Testis (tissue), 3 donors: ENCODE data around the gene EEFSEC. TPM values are rescaled to one million over a fixed set of nuclear protein-coding genes. Genes with fewer than 3 reads are reported as not detected.

ENCODE experiments used
- DNase-seq: peaks from one replicate; pipeline ENCODE4 v3.0.0-alpha.2; 2019
- H3K27ac ChIP-seq, 2 donors: fragments of 200-600 bp; sonication (generic); one replicate each; pipeline ENCODE4 v1.5.1; 2019
- H3K27me3 ChIP-seq: fragments of 200-600 bp; sonication (generic); one replicate; pipeline ENCODE4 v1.5.1; 2019
- H3K36me3 ChIP-seq: fragments of 200-600 bp; sonication (generic); one replicate; pipeline ENCODE4 v1.5.1; 2017; ENCODE audit warnings: low read depth; ENCODE audit errors: missing control alignments
- H3K4me1 ChIP-seq: fragments of 200-600 bp; sonication (generic); one replicate; pipeline ENCODE4 v1.5.1; 2019
- H3K4me3 ChIP-seq, 2 donors: fragments of 200-600 bp; sonication (generic); one replicate each; pipeline ENCODE4 v1.5.1; 2017 to 2019
- H3K9me3 ChIP-seq: fragments of 200-600 bp; sonication (generic); one replicate; pipeline ENCODE4 v1.5.1; 2017
- POLR2A ChIP-seq: fragments of 450-650 bp; IDR thresholded peaks from one replicate; pipeline ENCODE4 v1.6.1; 2017; ENCODE audit warnings: antibody characterized with exemption, mild to moderate bottlenecking, moderate library complexity
- WGBS, 2 donors: methylation state at CpG; one replicate each; pipeline ENCODE4 v1.1.5; 2018; 5-methylcytosine and 5-hydroxymethylcytosine counted together
- intact Hi-C: fragments of 100-400 bp; cut with DNase I; formaldehyde crosslinking; loops from one replicate; pipeline ENCODE4 v1.15.1; 2023; ENCODE audit warnings: low total_unique reads
- polyA plus RNA-seq: library from polyadenylated mRNA; stranded (reverse); fragments of 350-450 nt; fragmentation: Illumina TruSeq; extraction: RNeasy Lipid Tissue Mini Kit (QIAGEN cat#74804); gene quantifications from one replicate; pipeline ENCODE4 v1.2.3, GENCODE V29; 2014; ENCODE audit warnings: low read depth, low replicate concordance; ENCODE audit not compliant: insufficient read depth
- total RNA-seq, 2 donors: library from RNA; depleted of rRNA; stranded (reverse); fragments of >200 nt; gene quantifications; one replicate each; pipeline ENCODE4 v1.2.3, GENCODE V29; 2016
- TF ChIP-seq, protein P1 (sequence below), 3 experiments: fragments of 450-650 bp in 2 of 3; fragments of 200-600 bp in 1 of 3; sonication (generic) in 1 of 3; IDR thresholded peaks; one replicate each; pipeline ENCODE4 v1.5.1; 2016 to 2019; ENCODE audit warnings: antibody characterized with exemption in 3 of 3, mild to moderate bottlenecking in 2 of 3, moderate library complexity in 1 of 3

EEFSEC gene
- total and polyA plus RNA-seq, 3 donors from 2014 or later: 35.4 to 40.3 (median 35.4) TPM

DNA sequence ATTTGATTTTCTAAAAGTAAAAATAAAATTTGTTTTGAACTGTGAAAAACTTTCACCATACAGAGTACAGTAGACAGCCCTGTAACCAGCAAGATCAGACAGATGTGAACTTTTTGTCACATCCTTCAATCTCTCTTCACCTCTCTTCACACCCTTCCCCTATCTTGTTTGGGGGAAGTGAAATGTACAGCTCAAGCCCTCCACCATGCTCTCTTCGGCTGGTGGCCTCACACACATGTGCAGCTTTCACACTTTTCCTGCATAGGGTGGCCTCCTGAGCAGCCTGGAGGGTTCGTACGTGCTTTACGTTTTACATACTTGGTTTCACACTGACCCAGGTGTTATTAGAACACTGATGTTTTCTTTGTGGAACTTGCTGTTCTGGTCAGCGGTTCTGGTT lies 227.0 kb downstream of the EEFSEC start:
- TF ChIP-seq, protein P1, sequence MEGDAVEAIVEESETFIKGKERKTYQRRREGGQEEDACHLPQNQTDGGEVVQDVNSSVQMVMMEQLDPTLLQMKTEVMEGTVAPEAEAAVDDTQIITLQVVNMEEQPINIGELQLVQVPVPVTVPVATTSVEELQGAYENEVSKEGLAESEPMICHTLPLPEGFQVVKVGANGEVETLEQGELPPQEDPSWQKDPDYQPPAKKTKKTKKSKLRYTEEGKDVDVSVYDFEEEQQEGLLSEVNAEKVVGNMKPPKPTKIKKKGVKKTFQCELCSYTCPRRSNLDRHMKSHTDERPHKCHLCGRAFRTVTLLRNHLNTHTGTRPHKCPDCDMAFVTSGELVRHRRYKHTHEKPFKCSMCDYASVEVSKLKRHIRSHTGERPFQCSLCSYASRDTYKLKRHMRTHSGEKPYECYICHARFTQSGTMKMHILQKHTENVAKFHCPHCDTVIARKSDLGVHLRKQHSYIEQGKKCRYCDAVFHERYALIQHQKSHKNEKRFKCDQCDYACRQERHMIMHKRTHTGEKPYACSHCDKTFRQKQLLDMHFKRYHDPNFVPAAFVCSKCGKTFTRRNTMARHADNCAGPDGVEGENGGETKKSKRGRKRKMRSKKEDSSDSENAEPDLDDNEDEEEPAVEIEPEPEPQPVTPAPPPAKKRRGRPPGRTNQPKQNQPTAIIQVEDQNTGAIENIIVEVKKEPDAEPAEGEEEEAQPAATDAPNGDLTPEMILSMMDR (IDR thresholded peaks at IDR 0.05): no peak
- TF ChIP-seq POLR2A: no peak
- Histone ChIP-seq H3K9me3 (no peaks in the 10 kb centered on the region), H3K4me3 (no peak overlapping the region), H3K27me3 (no peaks in the 10 kb centered on the region), H3K4me1 (peaks cover 9% of the 10 kb centered on the region), H3K27ac (no peak overlapping the region), H3K36me3 (no peaks in the 10 kb centered on the region)
- intact Hi-C loops: no loop called here
- no peak for DNase-seq
- WGBS, 2 donors: 95 to 97% methylated on average over 5 of the region's 5 CpGs

- TF ChIP-seq, protein P1 (IDR thresholded peaks at IDR 0.05): no peak
- no peak for TF ChIP-seq POLR2A
- Histone ChIP-seq H3K27me3 (no peaks in the 10 kb centered on the region), H3K36me3 (no peaks in the 10 kb centered on the region), H3K4me1 (peaks cover 13% of the 10 kb centered on the region), H3K27ac (no peak overlapping the region), H3K9me3 (no peaks in the 10 kb centered on the region), H3K4me3 (no peak overlapping the region)
- no peak for DNase-seq
- intact Hi-C loops: no loop called here
- 96 to 97% methylated on average over 4 to 6 of the region's 6 CpGs for WGBS, 2 donors
Measured at GRCh38 chr3:128380719-128381118, 227.4 kb downstream of the EEFSEC start.

DNA sequence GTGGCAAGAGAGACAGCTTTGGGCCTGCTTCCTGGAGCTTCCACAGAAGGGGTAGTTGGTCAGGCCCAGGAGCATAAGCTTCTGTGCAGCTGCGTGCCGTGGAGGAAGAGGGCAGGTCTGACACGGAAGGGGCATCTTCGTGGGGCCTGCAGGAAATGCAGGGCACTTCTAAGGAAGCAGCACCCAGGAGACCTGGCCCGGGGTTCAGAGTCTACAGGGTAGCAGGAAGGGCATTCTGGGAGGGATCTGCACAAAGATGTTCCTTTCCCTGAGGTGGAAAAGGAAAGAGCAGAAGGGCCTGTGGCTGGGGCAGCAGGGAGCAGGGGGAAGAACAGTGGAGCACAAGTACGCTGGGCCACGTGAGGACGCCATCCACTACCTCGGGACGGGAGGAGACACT lies 228.3 kb downstream of the EEFSEC start:
- DNase-seq: no peak
- Histone ChIP-seq H3K27ac (no peak overlapping the region), H3K36me3 (no peaks in the 10 kb centered on the region), H3K9me3 (no peaks in the 10 kb centered on the region), H3K4me1 (peaks cover 14% of the 10 kb centered on the region), H3K4me3 (no peak overlapping the region), H3K27me3 (no peaks in the 10 kb centered on the region)
- intact Hi-C loops: no loop called here
- 92 to 95% methylated on average over 10 of the region's 10 CpGs for WGBS, 2 donors
- TF ChIP-seq POLR2A: no peak
- TF ChIP-seq, protein P1 (IDR thresholded peaks at IDR 0.05): no peak

DNA sequence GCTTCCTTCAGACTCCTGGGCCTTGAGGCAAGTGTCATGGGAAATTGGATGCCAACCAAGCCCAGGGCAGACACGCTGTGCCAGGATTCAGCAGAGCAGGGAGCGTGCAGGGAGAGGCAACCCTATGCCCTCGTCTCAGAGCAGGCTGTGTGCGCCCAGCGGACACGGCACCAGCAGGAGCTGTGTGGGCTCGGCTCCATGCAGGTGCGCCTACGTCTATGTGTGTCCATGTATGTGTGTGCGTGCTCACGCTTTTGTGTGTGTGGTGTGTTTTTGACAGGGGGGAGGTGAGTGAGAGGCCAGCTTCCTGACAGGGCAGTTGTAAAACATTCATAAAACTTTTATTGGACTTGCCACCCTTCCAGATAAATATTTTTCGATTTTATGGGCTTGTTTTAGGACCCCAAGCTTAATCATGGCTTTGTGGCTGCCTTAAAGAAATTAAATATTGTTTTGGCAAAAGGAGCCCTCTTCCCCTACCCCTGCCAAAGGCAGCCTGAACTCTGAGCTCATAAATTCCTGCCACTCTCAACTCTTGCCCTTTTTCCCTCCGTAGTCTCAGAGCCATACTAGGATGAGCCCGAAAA lies 229.0 kb downstream of the EEFSEC start:
- Histone ChIP-seq H3K9me3 (no peaks in the 10 kb centered on the region), H3K36me3 (no peaks in the 10 kb centered on the region), H3K27me3 (no peaks in the 10 kb centered on the region), H3K4me1 (peaks cover 14% of the 10 kb centered on the region), H3K27ac (no peak overlapping the region), H3K4me3 (no peak overlapping the region)
- DNase-seq: peak; percentile 50
- 76 to 78% methylated on average over 8 to 14 of the region's 14 CpGs for WGBS, 2 donors
- TF ChIP-seq POLR2A: no peak
- TF ChIP-seq, protein P1 (IDR thresholded peaks at IDR 0.05): no peak
- intact Hi-C loops: no loop called here
